ENCODE measurements around the gene DLG2. TPM values are rescaled to one million over a fixed set of nuclear protein-coding genes. Genes with fewer than 3 reads are reported as not detected.

Gene DLG2
- total and polyA plus RNA-seq, 2 of the 8 experiments (the other 6 are each of a cell fraction or from before 2014, with no cell fraction given), result 1.7 to 14.3 TPM

- Histone ChIP-seq H3K23ac (ENCODE audit: insufficient read length) (no peak overlapping the region), H2AK5ac (ENCODE audit: low read depth, low read length) (no peak overlapping the region), H3K9ac (replicated peaks in 1 of 4; ENCODE audit: extremely low read depth in 1 of 4, low read depth in 3 of 4, low read length in 3 of 4) (no peak overlapping the region), H2BK5ac (ENCODE audit: low read depth, low read length) (no peak overlapping the region), H2BK20ac (ENCODE audit: low read length) (no peak overlapping the region), H3K4me3 (ENCODE audit: extremely low read depth in 1 of 4, insufficient read depth in 2 of 4, low read depth in 3 of 4, low read length in 4 of 4) (no peak overlapping the region), H2BK12ac (ENCODE audit: low read depth, low read length) (no peak overlapping the region), H3K9me3 (ENCODE audit: insufficient read depth in 2 of 2, low read depth in 1 of 2, low read length in 1 of 2) (no peaks in the 10 kb centered on the region), H4K5ac (ENCODE audit: insufficient read length, low read depth, low read length) (no peak overlapping the region), H3K79me2 (ENCODE audit: control insufficient read depth in 1 of 2, insufficient read depth in 2 of 2, low read length in 2 of 2) (no peaks in the 10 kb centered on the region), H3K23me2 (ENCODE audit: low read depth, low read length) (no peaks in the 10 kb centered on the region), H3K4ac (replicated peaks; ENCODE audit: insufficient read length, low read depth, low read length) (no peak overlapping the region), H2BK120ac (replicated peaks; ENCODE audit: low read depth, low read length) (no peak overlapping the region), H2BK15ac (ENCODE audit: low read length) (no peak overlapping the region), H3K4me1 (replicated peaks in 1 of 4; ENCODE audit: control insufficient read depth in 3 of 4, insufficient read depth in 4 of 4, low read length in 3 of 4) (no peaks in the 10 kb centered on the region), H4K8ac (ENCODE audit: extremely low read depth, insufficient read depth, low read length) (no peak overlapping the region), H3K27me3 (replicated peaks in 1 of 4; ENCODE audit: control insufficient read depth in 3 of 4, extremely low read depth in 1 of 4, insufficient read depth in 3 of 4, low read length in 3 of 4) (no peaks in the 10 kb centered on the region), H2AFZ (ENCODE audit: low read length) (no peak overlapping the region), H3K18ac (ENCODE audit: extremely low read depth, low read length) (no peak overlapping the region), H3K36me3 (ENCODE audit: control insufficient read depth in 2 of 4, insufficient read depth in 4 of 4, low read length in 3 of 4) (no peaks in the 10 kb centered on the region), H3K14ac (ENCODE audit: insufficient read length) (no peak overlapping the region), H3K56ac (replicated peaks; ENCODE audit: insufficient read length, low read depth, low read length) (no peak overlapping the region), H3K79me1 (ENCODE audit: low read depth, low read length) (no peaks in the 10 kb centered on the region), H3K4me2 (ENCODE audit: insufficient read depth in 1 of 2, low read depth in 2 of 2, low read length in 2 of 2) (no peak overlapping the region), H4K20me1 (replicated peaks in 1 of 2; ENCODE audit: control insufficient read depth in 1 of 2, insufficient read depth in 2 of 2, low read length in 2 of 2) (no peaks in the 10 kb centered on the region), H4K91ac (replicated peaks; ENCODE audit: insufficient read length, low read length) (no peak overlapping the region), H3K27ac (ENCODE audit: low read depth, low read length) (no peak overlapping the region)
- WGBS, 2 experiments (ENCODE audit: extremely low coverage in 1 of 2, insufficient coverage in 1 of 2, insufficient read length in 1 of 2, insufficient replicate concordance in 2 of 2, low coverage in 1 of 2, low lambda C conversion rate in 2 of 2, missing lambda C conversion rate in 1 of 2), result 96% methylated on average over 3 of the region's 3 CpGs; no CpG with 5 or more reads in 1 of the 2 experiments
- no peak for DNase-seq (ENCODE audit: low read depth in 1 of 2, low spot score in 2 of 2)
- FAIRE-seq, result no peak
- CTCF ChIA-PET (ENCODE audit: partially characterized antibody), result interaction anchor here (1.0 to 1.1 kb wide), 2 partner anchors 11 to 62 kb away, joined by 3 to 4 read pairs; no protein-coding TSS in a partner anchor
- POLR2A ChIA-PET (ENCODE audit: partially characterized antibody), result interaction anchor here (0.5 kb wide), 1 partner anchor 596 kb away, joined by 3 read pairs; no protein-coding TSS in a partner anchor
- no peak for TF ChIP-seq SIRT6 (IDR thresholded peaks at IDR 0.05; ENCODE audit: low read length)
- no peak for TF ChIP-seq USF2 (IDR thresholded peaks at IDR 0.05; ENCODE audit: low read length)
- no peak for TF ChIP-seq HDAC6 (IDR thresholded peaks at IDR 0.05; ENCODE audit: low read depth, low read length)
- TF ChIP-seq SP1 (IDR thresholded peaks at IDR 0.05; ENCODE audit: low read depth, low read length), result no peak
- TF ChIP-seq ZNF274 (IDR thresholded peaks at IDR 0.05; ENCODE audit: borderline replicate concordance, extremely low read depth, low read length), result no peak
- TF ChIP-seq EP300 (IDR thresholded peaks at IDR 0.05; ENCODE audit: borderline replicate concordance in 1 of 2, low read depth in 2 of 2, low read length in 2 of 2), result no peak
- TF ChIP-seq SP4 (IDR thresholded peaks at IDR 0.05; ENCODE audit: low read length), result no peak
- TF ChIP-seq CTBP2 (IDR thresholded peaks at IDR 0.05; ENCODE audit: borderline replicate concordance, insufficient read depth, insufficient read length, low read length), result no peak
- TF ChIP-seq CHD2 (IDR thresholded peaks at IDR 0.05; ENCODE audit: low read length), result no peak
- no peak for TF ChIP-seq NRF1 (IDR thresholded peaks at IDR 0.05; ENCODE audit: low read depth, low read length)
- no peak for TF ChIP-seq ASH2L (IDR thresholded peaks at IDR 0.05; ENCODE audit: low read length)
- no peak for TF ChIP-seq RNF2 (IDR thresholded peaks at IDR 0.05; ENCODE audit: borderline replicate concordance, low read depth, low read length, missing control alignments, poor library complexity, severe bottlenecking)
Measured at GRCh38 chr11:84837402-84838069, 789.6 kb downstream of the DLG2 start.
